AG08395 (cell line): ENCODE data around the gene CHCHD5.

Experiments
- DNase-seq: peaks from one replicate; pipeline ENCODE4 v3.0.0; 2012; ENCODE audit warnings: mixed read lengths, low spot score

CHCHD5 gene

GRCh38 chr2:112625474-112626114, 41.2 kb downstream of the CHCHD5 start:
- DNase-seq: no peak

- peak; percentile 56 for DNase-seq
Measured at GRCh38 chr2:112626604-112627059, 42.2 kb downstream of the CHCHD5 start.

GRCh38 chr2:112627060-112628040, 42.9 kb downstream of the CHCHD5 start:
- peak; percentile 88 for DNase-seq

- DNase-seq: no peak
Measured at GRCh38 chr2:112629224-112629623, 44.8 kb downstream of the CHCHD5 start.

GRCh38 chr2:112629823-112630222, 45.4 kb downstream of the CHCHD5 start:
- no peak for DNase-seq

GRCh38 chr2:112630268-112630667, 45.9 kb downstream of the CHCHD5 start:
- no peak for DNase-seq

GRCh38 chr2:112633708-112634107, 49.3 kb downstream of the CHCHD5 start:
- DNase-seq: no peak

- DNase-seq: no peak
Measured at GRCh38 chr2:112634153-112634873, 49.9 kb downstream of the CHCHD5 start.

GRCh38 chr2:112634874-112635157, 50.4 kb downstream of the CHCHD5 start:
- no peak for DNase-seq

GRCh38 chr2:112636605-112637288, 52.3 kb downstream of the CHCHD5 start:
- no peak for DNase-seq

- DNase-seq: no peak
Measured at GRCh38 chr2:112637289-112637660, 52.9 kb downstream of the CHCHD5 start.
